ENCODE data around the gene CUX1.
"Not testable (repeated sequence)": the region's sequence is repeated elsewhere in the genome, so short reads cannot be mapped to it uniquely, and the experiment has no call there.

CUX1 gene

DNA sequence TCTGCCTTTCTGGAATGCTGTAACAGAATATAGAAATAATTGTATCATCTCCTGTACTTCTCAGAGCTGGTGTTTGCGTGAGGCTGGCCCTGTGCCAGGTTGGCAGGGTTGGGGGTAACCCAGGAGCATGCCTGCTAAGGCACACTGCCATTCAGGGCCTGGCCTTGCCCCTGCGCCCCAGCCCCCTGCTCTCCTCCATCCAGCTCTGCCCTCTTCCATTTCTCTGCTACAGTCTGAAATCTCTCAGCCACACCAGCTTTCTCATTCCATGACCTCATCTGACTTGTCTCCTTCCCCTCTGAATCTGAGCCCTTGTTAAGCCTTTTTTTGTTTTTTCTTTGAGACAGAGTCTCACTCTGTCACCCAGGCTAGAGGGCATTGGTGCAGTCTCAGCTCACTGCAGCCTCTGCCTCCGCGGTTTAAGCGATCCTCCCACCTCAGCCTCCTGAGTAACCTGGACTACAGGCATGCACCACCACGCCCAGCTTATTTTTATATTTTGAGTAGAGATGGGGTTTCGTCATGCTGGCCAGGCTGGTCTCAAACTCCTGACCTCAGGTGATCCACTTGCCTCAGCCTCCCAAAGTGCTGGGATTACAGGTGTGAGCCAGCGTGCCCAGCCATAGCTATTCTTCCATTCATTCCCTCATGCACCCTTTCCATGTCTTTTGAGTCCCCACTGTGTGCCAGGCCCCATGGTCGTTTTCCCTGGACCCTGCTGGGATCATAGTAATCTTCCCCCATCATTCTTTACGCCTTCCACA, 206.8 kb downstream of the CUX1 start:
- no peak for DNase-seq

DNA sequence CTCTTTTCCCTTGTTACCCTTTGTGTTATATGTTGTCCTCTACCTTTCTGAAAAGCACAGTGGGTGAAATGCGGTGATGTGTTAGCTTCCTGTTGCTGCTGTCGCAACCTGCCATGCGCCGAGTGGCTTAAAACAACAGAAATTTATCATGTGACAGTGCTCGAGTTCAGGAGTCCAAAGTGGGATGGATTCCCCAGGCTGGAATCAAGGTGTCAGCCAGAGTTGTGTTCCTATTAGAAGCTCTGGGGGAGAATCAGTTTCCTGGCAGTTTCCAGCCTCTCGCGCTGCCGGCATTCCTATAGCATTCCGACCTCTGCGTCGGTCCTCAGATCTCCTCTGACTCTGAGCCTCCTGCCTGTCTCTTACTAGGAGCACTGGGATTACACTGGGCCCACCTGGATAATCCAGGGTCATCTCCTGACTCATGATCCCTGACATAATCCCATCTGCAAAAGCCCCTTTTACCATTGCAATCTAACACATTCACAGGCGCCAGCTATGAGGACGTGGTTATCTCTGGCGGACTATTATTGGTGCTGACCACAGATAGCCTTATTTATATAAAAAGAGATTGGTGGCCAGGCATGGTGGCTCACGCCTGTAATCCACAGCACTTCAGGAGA, 207.5 kb downstream of the CUX1 start:
- no peak for DNase-seq

DNA sequence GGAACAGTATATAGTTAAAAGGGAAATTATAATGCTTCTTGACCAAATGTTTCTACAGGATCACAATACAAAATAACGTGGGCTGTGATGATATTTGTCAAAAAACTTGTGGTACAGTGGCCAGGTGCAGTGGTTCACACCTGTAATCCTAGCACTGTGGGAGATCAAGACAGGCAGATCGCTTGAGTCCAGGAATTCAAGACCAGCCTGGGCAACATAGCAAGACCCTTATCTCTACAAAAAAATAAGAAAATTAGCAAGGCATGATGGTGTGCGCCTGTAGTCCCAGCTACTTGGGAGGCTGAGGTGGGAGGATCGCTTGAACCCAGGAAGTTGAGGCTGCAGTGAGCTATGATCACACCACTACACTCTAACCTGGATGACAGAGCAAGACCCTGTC, 208.4 kb downstream of the CUX1 start:
- DNase-seq, result not testable (repeated sequence)

DNA sequence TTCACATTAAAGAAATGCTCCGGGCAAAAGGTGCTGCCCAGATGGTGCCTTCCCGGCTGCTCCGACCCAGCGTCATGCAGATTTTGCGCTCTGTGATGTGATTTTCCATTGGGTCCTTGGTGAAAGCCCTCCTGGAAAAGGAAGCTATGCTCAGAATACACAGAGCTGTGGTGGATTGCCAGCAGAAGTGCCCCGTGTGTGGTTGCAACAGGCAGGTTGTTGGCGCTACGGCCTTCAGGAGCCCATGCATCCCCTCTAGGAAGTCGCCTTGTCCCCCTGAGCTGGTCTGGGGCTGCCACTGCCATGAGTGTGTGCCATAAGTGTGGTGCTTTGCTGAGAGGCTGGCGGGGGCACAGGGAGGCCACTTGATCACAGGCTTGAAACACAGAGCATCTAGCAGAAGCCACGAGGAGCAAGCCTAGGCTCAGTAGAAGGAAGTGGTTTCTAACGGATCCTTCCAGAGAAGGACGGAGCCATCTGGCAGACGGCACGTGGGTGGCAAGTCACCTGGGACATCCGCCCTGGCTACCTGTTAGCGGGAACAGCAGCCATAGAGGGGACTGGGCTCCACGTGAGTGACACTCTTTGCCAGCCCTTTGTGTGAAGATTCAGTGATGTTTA, 210.9 kb downstream of the CUX1 start:
- no peak for DNase-seq

DNA sequence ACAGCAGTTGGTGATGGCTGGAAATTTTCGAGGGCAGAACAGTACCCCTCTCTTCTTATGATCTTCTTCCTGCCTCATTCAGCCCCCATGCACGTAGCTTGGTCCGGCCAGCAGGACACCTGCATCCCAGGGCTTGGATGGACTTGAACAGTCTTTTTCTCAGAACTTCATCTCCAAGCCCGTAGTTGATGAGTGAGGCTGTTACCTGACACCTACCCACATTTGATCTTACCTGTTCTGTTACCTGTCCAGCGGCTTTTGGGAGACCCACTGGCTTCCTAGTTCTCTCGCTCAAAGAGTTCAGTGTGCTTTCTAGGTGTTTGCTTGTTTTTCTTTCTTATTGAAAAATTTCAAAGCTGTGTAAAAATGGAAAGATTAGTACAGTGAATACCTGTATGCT, 212.2 kb downstream of the CUX1 start:
- DNase-seq, result no peak

DNA sequence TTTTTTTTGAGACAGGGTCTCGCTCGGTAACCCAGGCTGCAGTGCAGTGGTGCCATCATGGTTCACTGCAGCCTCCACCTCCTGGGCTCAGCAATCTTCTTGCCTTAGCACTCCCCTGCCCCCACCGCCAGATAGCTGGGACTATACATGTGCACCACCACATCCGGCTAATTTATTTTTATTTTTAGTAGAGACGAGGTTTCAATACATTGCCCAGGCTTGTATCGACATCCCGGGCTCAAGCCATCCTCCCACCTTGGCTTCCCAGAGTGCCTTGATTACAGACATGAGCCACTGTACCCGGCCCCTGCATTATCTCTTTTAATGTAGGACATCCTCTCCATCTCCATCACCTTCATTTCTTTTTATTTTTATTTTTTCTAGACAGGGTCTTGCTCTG, 213.3 kb downstream of the CUX1 start:
- no peak for DNase-seq

DNA sequence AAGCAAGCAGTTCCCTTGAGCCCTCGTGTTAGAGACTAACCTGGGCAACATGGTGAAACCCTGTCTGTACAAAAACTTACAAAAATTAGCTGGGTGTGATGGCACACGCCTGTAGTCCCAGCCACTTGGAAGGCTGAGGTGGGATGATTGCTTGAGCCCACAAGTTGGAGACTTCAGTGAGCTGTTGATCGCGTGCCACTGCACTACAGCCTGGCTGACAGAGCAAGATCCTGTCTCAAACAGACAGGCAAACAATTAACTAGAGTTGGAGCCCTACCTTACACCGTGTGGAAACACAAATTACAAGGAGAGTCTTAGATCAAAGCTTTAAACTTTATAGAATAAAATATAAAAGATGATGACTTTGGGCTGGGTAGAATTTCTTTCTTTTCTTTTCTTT, 219.5 kb downstream of the CUX1 start:
- DNase-seq, result no peak

DNA sequence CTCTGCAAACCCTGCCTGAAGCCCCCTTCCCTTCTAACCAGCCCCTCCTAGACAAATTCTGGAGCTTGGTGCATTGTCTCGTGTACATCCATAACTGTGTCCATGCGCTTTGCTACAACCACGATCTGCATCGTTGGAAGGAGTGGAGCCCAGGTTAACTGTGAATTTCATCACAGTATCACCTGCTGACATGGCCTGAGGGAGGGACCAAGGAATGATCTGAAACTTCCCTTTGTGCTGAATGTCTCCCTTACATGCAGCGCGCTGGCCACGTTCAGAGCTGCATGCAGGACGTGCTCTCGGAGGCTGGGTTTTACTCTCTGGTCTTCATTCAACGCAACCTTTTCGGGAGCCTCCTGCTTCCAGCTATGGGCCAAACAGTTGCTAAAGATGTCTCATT, 222.3 kb downstream of the CUX1 start:
- DNase-seq, result no peak

DNA sequence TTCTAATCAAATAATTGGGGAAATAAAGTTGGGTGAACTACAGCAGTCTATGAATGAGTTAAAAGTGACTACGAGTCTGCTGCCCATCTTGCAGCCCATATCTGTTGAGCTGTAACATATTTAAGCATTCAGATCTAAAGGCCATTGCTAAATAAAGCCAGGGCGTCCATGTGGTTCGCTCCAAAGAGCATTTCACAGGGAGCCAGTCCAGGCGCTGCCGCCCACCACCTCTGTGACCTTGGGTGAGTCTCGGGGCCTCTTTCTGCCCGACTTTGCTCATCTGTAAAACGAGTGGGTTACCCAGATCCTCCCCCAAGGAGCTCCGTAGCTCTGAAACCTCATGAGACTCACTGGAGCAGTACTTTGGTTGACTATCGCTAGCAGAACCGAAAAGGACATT, 223.1 kb downstream of the CUX1 start:
- no peak for DNase-seq

DNA sequence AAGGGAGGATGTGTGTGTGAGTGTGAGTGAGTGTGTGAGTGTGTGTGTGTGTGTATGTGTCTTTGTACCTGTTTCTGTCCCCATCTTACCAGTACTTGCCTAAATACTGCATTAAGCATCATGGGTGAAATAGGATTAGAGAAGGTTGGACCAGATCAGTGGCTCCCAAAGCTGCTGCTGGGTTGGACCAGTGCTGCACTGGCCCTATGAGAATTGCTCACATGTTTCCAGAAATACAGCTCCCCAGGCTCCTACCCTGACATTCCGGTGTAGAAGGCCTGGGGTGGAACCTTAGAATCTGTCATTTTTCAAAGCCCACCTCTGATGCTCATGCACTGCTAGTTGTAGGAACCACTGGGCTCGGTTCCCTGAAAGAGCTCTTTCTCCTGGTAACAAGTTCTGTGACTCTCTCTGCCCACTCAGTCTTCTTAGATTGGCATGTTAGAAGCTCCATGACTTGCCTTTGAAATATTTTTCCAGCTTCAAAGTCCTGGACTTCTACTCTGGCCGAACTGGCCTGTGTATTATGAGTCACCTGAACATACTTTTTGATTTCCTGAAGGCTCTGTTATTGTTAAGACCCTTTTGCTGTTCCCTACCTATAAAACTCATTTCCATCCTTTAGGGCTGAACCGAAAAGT, 224.7 kb downstream of the CUX1 start:
- no peak for DNase-seq

DNA sequence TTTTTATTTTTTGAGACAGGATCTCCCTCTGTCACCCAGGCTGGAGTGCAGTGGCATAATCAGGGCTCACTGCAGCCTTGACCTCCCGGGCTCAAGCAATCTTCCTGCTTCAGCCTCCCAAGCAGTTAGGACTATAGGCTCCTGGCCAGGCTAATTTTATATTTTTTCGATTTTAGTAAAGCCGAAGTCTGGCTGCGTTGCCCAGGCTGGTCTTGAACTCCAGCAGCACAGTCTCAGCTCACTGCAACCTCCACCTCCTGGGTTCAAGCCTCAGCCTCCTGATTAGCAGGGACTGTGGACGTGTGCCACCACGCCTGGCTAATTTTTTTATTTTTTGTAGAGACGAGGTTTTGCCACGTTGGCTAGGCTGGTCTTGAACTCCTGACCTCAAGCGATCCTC, 225.4 kb downstream of the CUX1 start:
- not testable (repeated sequence) for DNase-seq

DNA sequence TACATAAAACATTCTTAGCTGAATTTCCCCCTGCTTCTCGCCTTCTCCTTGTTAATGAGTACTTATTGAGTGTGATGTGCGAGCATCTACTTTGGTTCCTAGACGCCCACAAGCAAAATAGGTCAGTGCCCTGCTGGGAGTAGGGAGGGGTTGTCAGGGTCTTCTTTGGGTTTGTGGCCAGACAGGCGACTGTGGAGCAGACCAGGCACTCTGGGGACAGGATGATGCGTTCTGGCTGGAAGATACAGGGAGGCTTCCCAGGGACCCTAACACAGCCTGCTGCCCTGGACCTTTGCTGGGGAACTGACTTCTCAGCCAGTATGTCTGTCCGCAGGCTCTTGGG, 227.2 kb downstream of the CUX1 start:
- DNase-seq, result no peak

DNA sequence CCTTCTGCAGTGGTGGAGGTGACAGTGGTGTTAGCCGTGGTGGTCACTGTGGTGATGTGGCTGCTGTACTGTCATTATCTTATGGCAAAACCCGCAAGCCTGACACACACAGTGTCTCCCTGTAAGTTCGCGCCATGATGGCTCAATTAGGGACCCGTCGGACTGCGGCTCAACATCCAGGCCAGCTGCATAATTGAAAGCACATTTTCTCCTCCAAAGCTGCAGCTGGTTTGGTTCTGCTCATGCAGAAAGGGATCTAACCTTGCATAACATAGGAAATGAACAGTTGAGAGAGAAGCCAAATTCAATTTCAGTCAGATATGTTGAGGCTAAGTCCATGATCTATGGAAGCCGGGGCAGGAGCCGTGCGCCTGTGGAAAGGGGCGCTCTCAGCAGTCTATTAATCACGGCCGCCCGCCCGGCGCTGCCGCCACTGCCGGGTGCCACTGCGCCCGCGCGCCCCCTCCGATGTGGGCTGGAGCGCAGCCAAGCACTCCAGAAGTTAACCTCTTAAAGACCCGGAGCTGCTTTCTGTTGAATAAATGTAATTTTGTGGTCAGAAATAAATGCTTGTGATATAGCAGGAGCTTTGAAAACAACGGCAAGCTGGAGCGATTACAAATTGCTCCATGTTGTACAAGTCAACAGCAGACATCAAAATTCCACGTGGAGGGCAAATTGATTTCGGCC, 227.7 kb downstream of the CUX1 start:
- no peak for DNase-seq

DNA sequence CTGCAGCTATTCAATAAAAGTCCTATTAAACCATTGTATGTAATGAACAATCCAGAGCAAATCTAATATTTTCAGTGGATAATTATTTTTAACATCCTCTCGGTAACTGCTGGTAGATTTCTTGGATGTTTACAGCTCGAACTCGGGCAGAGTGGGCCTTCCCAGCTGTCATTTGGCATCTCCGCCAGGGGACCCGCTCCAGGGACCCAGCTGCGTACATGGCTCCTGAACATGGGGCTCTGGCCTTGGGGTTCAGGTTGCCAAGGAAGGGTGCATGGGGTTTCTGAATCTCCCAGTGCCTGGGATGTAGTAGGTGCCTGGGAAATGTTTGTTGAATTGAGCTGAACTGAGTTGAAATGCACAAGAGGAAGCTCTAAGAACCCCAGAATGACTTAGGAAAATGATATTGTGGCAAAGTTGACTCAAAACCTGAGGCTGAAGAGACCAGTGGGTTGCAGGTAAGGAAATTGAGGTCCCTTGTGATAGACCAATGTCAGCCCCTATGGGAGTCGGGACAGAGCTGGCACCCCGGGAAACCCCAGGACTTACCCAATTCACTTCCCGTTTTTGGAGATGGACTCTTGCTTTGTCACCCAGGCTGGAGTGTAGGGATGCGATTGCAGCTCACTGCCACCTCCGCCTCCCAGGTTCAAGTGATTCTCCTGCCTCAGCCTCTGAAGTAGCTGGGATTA, 228.4 kb downstream of the CUX1 start:
- no peak for DNase-seq

DNA sequence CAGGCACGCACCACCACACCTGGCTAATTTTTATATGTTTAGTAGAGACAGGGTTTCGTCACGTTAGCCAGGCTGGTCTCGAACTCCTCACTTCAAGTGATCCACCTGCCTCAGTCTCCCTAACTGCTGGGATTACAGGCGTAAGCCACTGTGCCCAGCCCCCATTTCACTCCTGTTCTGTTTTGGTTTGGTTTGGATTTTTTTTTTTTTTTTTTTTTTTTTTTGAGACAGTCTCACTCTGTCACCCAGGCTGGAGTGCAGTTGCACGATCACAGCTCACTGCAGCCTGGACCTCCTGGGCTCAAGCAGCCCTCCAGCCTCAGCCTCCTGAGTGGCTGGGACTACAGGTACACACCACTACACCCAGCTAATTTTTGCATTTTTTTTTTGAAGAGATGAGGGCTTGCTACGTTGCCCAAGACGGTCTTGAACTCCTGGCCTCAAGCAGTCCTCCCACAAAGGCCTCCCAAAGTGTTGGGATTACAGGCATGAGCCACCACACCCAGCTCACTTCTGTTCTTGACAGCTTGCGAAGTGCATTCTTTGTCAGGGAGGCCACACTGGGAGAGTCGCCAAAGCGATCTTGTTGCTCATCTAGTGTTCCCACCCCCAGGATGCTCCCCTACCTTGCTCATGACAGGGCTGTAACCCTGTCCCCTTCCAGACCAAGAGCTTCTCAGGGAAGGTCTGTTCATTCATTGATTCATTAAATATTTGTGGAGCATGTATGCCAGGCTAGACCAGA, 229.1 kb downstream of the CUX1 start:
- no peak for DNase-seq

DNA sequence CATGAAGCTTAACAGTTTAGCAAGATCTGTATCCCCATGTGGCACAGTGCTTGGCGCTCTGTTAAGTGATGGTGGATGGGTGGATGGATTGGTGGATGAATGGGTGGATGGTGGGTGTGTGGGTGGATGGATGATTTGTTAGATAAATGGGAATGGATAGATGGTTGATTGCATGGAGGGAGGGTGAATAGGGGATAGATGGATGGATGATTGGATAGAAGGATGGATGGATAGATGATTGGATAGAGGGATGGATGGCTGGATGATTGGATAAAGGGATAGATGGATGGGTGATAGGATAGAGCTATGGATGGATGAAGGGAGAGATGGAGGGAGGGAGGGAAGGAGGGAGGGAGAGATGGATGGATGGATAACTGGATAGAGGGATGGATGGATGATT, 229.7 kb downstream of the CUX1 start:
- DNase-seq, result no peak

DNA sequence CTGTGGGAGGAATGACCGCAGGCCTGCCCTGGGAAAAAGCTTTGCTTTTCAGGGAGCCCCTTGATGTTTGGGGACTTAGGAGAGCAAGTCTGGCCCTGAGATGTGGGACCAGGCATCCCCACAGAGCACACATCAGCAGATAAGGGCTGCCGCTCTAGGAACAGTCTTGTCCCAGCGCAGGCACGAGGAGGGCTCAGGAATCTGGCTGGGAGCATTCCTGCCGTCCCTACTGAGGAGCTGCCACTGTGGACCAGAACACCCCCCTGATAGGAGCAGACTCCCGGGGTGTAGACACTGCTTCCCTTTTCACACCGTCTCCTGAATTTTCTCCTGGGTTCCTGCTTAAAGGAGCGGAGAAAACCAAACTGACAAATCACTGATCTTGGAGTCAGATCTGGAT, 232.3 kb downstream of the CUX1 start:
- DNase-seq, result no peak

DNA sequence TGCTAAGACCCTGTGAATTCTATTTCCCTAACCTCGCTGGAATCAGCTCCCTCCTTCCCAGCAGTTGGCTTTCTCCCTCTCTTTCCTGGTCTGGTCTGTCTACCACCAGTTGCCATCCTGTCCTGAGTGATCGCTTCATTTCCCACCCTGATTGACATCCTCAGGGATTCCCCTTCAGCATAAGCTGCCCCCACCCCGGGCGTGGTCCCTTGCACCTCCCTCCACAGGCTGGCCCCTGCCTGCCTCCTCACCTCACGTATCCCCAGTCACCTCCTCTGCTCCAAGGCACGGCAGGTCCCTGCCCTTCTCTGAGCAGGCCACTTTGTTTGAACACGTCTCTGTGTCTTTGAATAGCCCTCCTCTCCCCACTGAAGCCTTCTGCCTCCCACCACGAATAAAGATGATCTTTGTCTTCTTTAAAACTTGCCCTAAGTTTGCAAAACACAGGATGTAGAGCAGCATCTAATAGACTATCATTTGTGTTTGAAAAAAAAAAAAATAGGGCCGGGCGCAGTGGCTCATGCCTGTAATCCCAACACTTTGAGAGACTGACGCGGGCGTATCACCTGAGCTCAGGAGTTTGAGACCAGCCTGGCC, 233.5 kb downstream of the CUX1 start:
- no peak for DNase-seq

DNA sequence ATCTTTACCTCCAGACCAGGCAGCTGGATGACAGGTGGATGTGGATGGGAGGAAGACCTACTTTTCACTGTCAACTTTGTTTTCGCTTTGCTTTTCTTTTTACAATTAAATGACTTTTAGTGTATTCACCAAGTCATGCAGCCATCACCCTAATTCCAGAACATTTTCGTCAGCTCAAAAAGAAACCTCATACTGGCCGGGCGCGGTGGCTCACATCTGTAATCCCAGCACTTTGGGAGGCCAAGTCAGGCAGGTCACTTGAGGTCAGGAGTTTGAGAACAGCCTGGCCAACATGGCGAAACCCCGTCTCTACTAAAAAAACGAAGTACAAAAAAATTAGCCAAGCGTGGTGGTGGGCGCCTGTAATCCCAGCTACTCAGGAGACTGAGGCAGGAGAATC, 234.3 kb downstream of the CUX1 start:
- DNase-seq, result not testable (repeated sequence)

DNA sequence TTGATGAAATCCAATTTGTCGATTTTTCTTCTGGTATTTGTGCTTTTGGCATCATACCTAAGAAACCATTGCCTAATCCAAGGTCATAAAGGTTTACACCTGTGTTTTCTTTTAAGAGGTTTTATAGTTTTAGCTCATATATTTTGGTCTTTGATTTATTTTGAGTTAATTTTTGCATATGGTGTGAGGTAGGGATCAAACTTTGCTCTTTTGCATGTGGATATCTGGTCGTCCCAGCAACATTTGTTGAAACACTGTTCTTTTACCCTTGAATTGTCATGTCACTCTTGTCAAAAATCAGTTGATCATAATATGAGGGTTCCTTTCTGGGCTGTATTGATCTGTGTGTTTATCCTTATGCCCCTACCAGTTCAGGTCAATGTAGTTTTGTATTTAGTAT, 236.7 kb downstream of the CUX1 start:
- DNase-seq, result no peak

DNA sequence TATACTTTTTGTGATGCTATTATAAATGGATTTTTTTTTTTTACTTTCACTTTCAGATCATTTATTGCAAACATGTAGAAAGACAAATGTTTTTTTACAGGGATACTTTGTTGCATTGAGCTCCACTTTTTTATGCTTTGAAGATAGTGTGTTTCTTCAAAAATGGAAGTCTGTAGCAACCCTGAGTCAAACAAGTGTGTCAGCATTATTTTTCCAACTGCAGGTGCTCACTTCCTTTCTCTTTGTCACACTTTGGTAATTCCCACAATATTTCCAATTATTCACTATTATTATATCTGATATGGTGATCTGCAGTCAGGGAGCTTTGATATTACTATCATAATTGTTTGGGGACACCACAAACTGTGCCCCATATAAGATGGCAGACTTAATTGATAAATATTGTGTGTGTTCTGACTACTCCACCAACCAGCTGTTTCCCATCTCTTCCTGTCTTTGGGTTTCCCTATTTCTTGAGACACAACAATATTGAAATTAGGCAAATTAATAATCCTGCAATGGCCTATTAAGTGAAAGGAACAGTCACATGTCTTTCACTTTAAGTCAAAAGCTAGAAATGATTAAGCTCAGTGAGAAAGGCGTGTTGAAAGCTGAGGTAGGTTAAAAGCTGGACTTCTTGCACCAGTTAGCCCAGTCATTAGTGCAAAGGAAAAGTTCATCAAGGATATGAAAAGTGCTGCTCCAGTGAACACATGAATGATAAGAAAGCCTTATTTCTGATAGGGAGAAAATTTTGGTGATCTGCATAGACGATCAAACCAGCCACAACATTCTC, 238.0 kb downstream of the CUX1 start:
- no peak for DNase-seq
